ENCODE results near the gene ARAP1.

Gene ARAP1

GRCh38 chr11:72657411-72658100 lies 94.7 kb downstream of the ARAP1 start:
- Histone ChIP-seq H3K4me3 (ENCODE audit: insufficient read depth in 1 of 2, low read depth in 1 of 2, low read length in 2 of 2) (no peak overlapping the region), H3K27ac (ENCODE audit: low read length, poor library complexity, severe bottlenecking) (no peak overlapping the region), H2AK5ac (ENCODE audit: low read length, severe bottlenecking) (no peak overlapping the region), H2AFZ (ENCODE audit: low read depth, low read length) (no peak overlapping the region), H3K4ac (ENCODE audit: low read depth in 1 of 2, low read length in 2 of 2) (no peak overlapping the region), H2BK5ac (ENCODE audit: low read depth, low read length, poor library complexity, severe bottlenecking) (no peak overlapping the region), H2BK12ac (ENCODE audit: low read length in 2 of 2) (no peak overlapping the region), H3K23ac (ENCODE audit: low read length in 2 of 2) (no peak overlapping the region), H3K36me3 (ENCODE audit: control insufficient read depth in 1 of 2, insufficient read depth in 2 of 2, low read depth in 1 of 2, low read length in 2 of 2) (no peaks in the 10 kb centered on the region), H3K4me1 (ENCODE audit: control insufficient read depth, insufficient read depth, low read depth, low read length) (no peaks in the 10 kb centered on the region), H3K4me2 (ENCODE audit: low read length, poor library complexity, severe bottlenecking) (no peak overlapping the region), H3K79me1 (replicated peaks; ENCODE audit: low read length, poor library complexity, severe bottlenecking) (no peaks in the 10 kb centered on the region), H3K9me3 (ENCODE audit: control insufficient read depth, low read length) (no peaks in the 10 kb centered on the region), H2BK120ac (ENCODE audit: low read depth, low read length) (no peak overlapping the region), H3K9ac (ENCODE audit: low read length) (no peak overlapping the region), H3K18ac (ENCODE audit: low read depth in 1 of 2, low read length in 2 of 2) (no peak overlapping the region), H3K14ac (ENCODE audit: low read length in 2 of 2) (no peak overlapping the region), H2BK15ac (ENCODE audit: low read depth, poor library complexity, severe bottlenecking) (no peak overlapping the region), H4K8ac (ENCODE audit: low read length) (no peak overlapping the region), H3K27me3 (ENCODE audit: control insufficient read depth in 1 of 2, insufficient read depth in 1 of 2, low read length in 2 of 2) (peaks cover 49 to 94% of the 10 kb centered on the region in 2 experiments), H4K91ac (ENCODE audit: low read length) (no peak overlapping the region)
- no peak for DNase-seq
- 60% methylated on average over 6 of the region's 6 CpGs for WGBS

DNA sequence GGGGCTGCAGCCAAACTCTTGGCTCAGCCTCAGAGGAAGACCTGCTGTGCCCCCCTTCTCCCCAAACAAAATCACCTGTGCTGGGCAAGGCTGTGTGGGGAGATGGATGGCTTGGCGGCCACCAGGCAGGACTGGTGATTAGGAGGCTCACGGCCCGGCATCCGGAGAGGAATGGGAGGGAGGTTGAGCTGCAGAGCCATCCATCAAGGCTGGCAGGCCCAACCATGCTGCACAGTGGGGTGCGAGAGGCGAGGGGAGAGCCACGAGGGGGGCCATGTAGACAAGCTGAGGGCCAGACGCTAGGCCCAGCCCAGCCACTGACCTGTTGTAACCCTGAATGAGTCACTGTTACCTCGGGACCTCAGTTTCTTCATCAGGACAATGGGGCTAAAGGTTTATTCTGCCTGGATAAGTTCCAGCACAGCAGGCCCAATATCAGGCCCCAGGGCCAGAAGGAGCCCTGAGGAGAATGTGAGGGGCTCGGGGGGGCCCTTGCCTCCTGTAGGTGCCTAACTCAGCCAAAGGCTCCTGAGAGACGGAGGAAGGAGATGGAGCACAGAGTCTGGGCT lies 96.2 kb downstream of the ARAP1 start:
- Histone ChIP-seq H3K36me3 (ENCODE audit: control insufficient read depth in 1 of 2, insufficient read depth in 2 of 2, low read depth in 1 of 2, low read length in 2 of 2) (no peaks in the 10 kb centered on the region), H3K27me3 (ENCODE audit: control insufficient read depth in 1 of 2, insufficient read depth in 1 of 2, low read length in 2 of 2) (peaks cover 51 to 94% of the 10 kb centered on the region in 2 experiments), H3K79me1 (replicated peaks; ENCODE audit: low read length, poor library complexity, severe bottlenecking) (no peaks in the 10 kb centered on the region), H2BK120ac (ENCODE audit: low read depth, low read length) (no peak overlapping the region), H3K4me3 (ENCODE audit: insufficient read depth in 1 of 2, low read depth in 1 of 2, low read length in 2 of 2) (no peak overlapping the region), H4K8ac (ENCODE audit: low read length) (no peak overlapping the region), H3K9ac (ENCODE audit: low read length) (no peak overlapping the region), H3K14ac (ENCODE audit: low read length in 2 of 2) (no peak overlapping the region), H3K4ac (ENCODE audit: low read depth in 1 of 2, low read length in 2 of 2) (no peak overlapping the region), H2AFZ (ENCODE audit: low read depth, low read length) (no peak overlapping the region), H3K9me3 (ENCODE audit: control insufficient read depth, low read length) (no peaks in the 10 kb centered on the region), H3K4me1 (ENCODE audit: control insufficient read depth, insufficient read depth, low read depth, low read length) (no peaks in the 10 kb centered on the region), H2AK5ac (ENCODE audit: low read length, severe bottlenecking) (no peak overlapping the region), H3K23ac (ENCODE audit: low read length in 2 of 2) (no peak overlapping the region), H4K91ac (ENCODE audit: low read length) (no peak overlapping the region), H2BK15ac (ENCODE audit: low read depth, poor library complexity, severe bottlenecking) (no peak overlapping the region), H2BK12ac (ENCODE audit: low read length in 2 of 2) (no peak overlapping the region), H3K4me2 (ENCODE audit: low read length, poor library complexity, severe bottlenecking) (no peak overlapping the region), H3K18ac (ENCODE audit: low read depth in 1 of 2, low read length in 2 of 2) (no peak overlapping the region), H2BK5ac (ENCODE audit: low read depth, low read length, poor library complexity, severe bottlenecking) (no peak overlapping the region), H3K27ac (ENCODE audit: low read length, poor library complexity, severe bottlenecking) (no peak overlapping the region)
- WGBS: 54% methylated on average over 11 of the region's 11 CpGs
- no peak for DNase-seq

GRCh38 chr11:72655014-72655413 lies 97.2 kb downstream of the ARAP1 start:
- 87% methylated on average over 7 of the region's 8 CpGs for WGBS
- H2BK15ac ChIP-seq (ENCODE audit: low read depth, poor library complexity, severe bottlenecking): no peak overlapping the region
- H3K27me3 ChIP-seq (ENCODE audit: control insufficient read depth in 1 of 2, insufficient read depth in 1 of 2, low read length in 2 of 2): peaks cover 53 to 92% of the 10 kb centered on the region in 2 experiments
- no peak overlapping the region for H2BK120ac ChIP-seq (ENCODE audit: low read depth, low read length)
- no peak overlapping the region for H4K91ac ChIP-seq (ENCODE audit: low read length)
- no peak overlapping the region for H2AFZ ChIP-seq (ENCODE audit: low read depth, low read length)
- no peak overlapping the region for H3K27ac ChIP-seq (ENCODE audit: low read length, poor library complexity, severe bottlenecking)
- H3K18ac ChIP-seq (ENCODE audit: low read depth in 1 of 2, low read length in 2 of 2): no peak overlapping the region
- no peaks in the 10 kb centered on the region for H3K4me1 ChIP-seq (ENCODE audit: control insufficient read depth, insufficient read depth, low read depth, low read length)
- no peaks in the 10 kb centered on the region for H3K9me3 ChIP-seq (ENCODE audit: control insufficient read depth, low read length)
- H3K23ac ChIP-seq (ENCODE audit: low read length in 2 of 2): peak overlapping the region in 1 of 2 experiments; percentile 9
- H3K36me3 ChIP-seq (ENCODE audit: control insufficient read depth in 1 of 2, insufficient read depth in 2 of 2, low read depth in 1 of 2, low read length in 2 of 2): no peaks in the 10 kb centered on the region
- H3K9ac ChIP-seq (ENCODE audit: low read length): no peak overlapping the region
- no peak overlapping the region for H2BK12ac ChIP-seq (ENCODE audit: low read length in 2 of 2)
- H3K4me3 ChIP-seq (ENCODE audit: insufficient read depth in 1 of 2, low read depth in 1 of 2, low read length in 2 of 2): no peak overlapping the region
- H3K4ac ChIP-seq (ENCODE audit: low read depth in 1 of 2, low read length in 2 of 2): no peak overlapping the region
- no peak overlapping the region for H4K8ac ChIP-seq (ENCODE audit: low read length)
- no peak overlapping the region for H2AK5ac ChIP-seq (ENCODE audit: low read length, severe bottlenecking)
- no peak for DNase-seq
- H3K14ac ChIP-seq (ENCODE audit: low read length in 2 of 2): peak overlapping the region in 1 of 2 experiments; percentile 58
- H3K79me1 ChIP-seq (replicated peaks; ENCODE audit: low read length, poor library complexity, severe bottlenecking): no peaks in the 10 kb centered on the region
- H3K4me2 ChIP-seq (ENCODE audit: low read length, poor library complexity, severe bottlenecking): no peak overlapping the region
- H2BK5ac ChIP-seq (ENCODE audit: low read depth, low read length, poor library complexity, severe bottlenecking): no peak overlapping the region

GRCh38 chr11:72653649-72654048 lies 98.6 kb downstream of the ARAP1 start:
- Histone ChIP-seq H2BK15ac (ENCODE audit: low read depth, poor library complexity, severe bottlenecking) (no peak overlapping the region), H2BK12ac (ENCODE audit: low read length in 2 of 2) (no peak overlapping the region), H2AFZ (ENCODE audit: low read depth, low read length) (no peak overlapping the region), H3K4me1 (ENCODE audit: control insufficient read depth, insufficient read depth, low read depth, low read length) (no peaks in the 10 kb centered on the region), H3K4me3 (ENCODE audit: insufficient read depth in 1 of 2, low read depth in 1 of 2, low read length in 2 of 2) (no peak overlapping the region), H3K9me3 (ENCODE audit: control insufficient read depth, low read length) (no peaks in the 10 kb centered on the region), H3K4me2 (ENCODE audit: low read length, poor library complexity, severe bottlenecking) (no peak overlapping the region), H3K18ac (ENCODE audit: low read depth in 1 of 2, low read length in 2 of 2) (no peak overlapping the region), H4K8ac (ENCODE audit: low read length) (no peak overlapping the region), H3K23ac (ENCODE audit: low read length in 2 of 2) (no peak overlapping the region), H2AK5ac (ENCODE audit: low read length, severe bottlenecking) (no peak overlapping the region), H3K4ac (ENCODE audit: low read depth in 1 of 2, low read length in 2 of 2) (no peak overlapping the region), H3K27ac (ENCODE audit: low read length, poor library complexity, severe bottlenecking) (no peak overlapping the region), H3K9ac (ENCODE audit: low read length) (no peak overlapping the region), H2BK5ac (ENCODE audit: low read depth, low read length, poor library complexity, severe bottlenecking) (no peak overlapping the region), H3K27me3 (ENCODE audit: control insufficient read depth in 1 of 2, insufficient read depth in 1 of 2, low read length in 2 of 2) (peaks cover 41 to 80% of the 10 kb centered on the region in 2 experiments), H3K79me1 (replicated peaks; ENCODE audit: low read length, poor library complexity, severe bottlenecking) (no peaks in the 10 kb centered on the region), H3K14ac (ENCODE audit: low read length in 2 of 2) (no peak overlapping the region), H4K91ac (ENCODE audit: low read length) (no peak overlapping the region), H2BK120ac (ENCODE audit: low read depth, low read length) (no peak overlapping the region), H3K36me3 (ENCODE audit: control insufficient read depth in 1 of 2, insufficient read depth in 2 of 2, low read depth in 1 of 2, low read length in 2 of 2) (no peaks in the 10 kb centered on the region)
- 61% methylated on average over 3 of the region's 3 CpGs for WGBS
- no peak for DNase-seq

Measured in mesenchymal stem cell (in vitro differentiated cells and primary cell).